Cerebellar cortex (tissue), 1 donor: ENCODE results near the gene CRELD2.
A peak's percentile ranks its signal among the peaks of the same experiment; 100 is the strongest.

Source experiments
- DNase-seq: peaks from one replicate; pipeline ENCODE4 v3.0.0-alpha.2; 2015; ENCODE audit warnings: low spot score

The CRELD2 gene

GRCh38 chr22:49887702-49888101 is 30.7 kb upstream of the CRELD2 start:
- DNase-seq, result no peak

GRCh38 chr22:49889071-49889470 is 29.4 kb upstream of the CRELD2 start:
- DNase-seq, result no peak

- DNase-seq, result peak; percentile 99
Observed at GRCh38 chr22:49892226-49892899, 26.1 kb upstream of the CRELD2 start.

- DNase-seq, result no peak
Observed at GRCh38 chr22:49893025-49893424, 25.4 kb upstream of the CRELD2 start.

GRCh38 chr22:49894322-49895054 is 23.9 kb upstream of the CRELD2 start:
- DNase-seq, result no peak

GRCh38 chr22:49896201-49896600 is 22.2 kb upstream of the CRELD2 start:
- DNase-seq, result no peak

- no peak for DNase-seq
Observed at GRCh38 chr22:49897015-49897684, 21.3 kb upstream of the CRELD2 start.

- no peak for DNase-seq
Observed at GRCh38 chr22:49899530-49899929, 18.9 kb upstream of the CRELD2 start.

- no peak for DNase-seq
Observed at GRCh38 chr22:49900441-49901230, 17.8 kb upstream of the CRELD2 start.

- no peak for DNase-seq
Observed at GRCh38 chr22:49901457-49901856, 17.0 kb upstream of the CRELD2 start.

GRCh38 chr22:49903322-49904039 is 15.0 kb upstream of the CRELD2 start:
- DNase-seq, result peak; percentile 75

GRCh38 chr22:49904040-49904369 is 14.4 kb upstream of the CRELD2 start:
- DNase-seq, result no peak

GRCh38 chr22:49905465-49905864 is 13.0 kb upstream of the CRELD2 start:
- no peak for DNase-seq

- DNase-seq, result no peak
Observed at GRCh38 chr22:49906071-49906798, 12.2 kb upstream of the CRELD2 start.

- no peak for DNase-seq
Observed at GRCh38 chr22:49906799-49907290, 11.6 kb upstream of the CRELD2 start.

GRCh38 chr22:49907807-49908206 is 10.6 kb upstream of the CRELD2 start:
- DNase-seq, result no peak

- no peak for DNase-seq
Observed at GRCh38 chr22:49909476-49910205, 8.8 kb upstream of the CRELD2 start.

- no peak for DNase-seq
Observed at GRCh38 chr22:49910229-49911155, 7.9 kb upstream of the CRELD2 start.
